Gastroesophageal sphincter (tissue), 4 donors: ENCODE data around the gene SLIRP. TPM values are rescaled to one million over a fixed set of nuclear protein-coding genes. Genes with fewer than 3 reads are reported as not detected.

Experiments used
- ATAC-seq: fragments of 150-250 bp; one replicate; pipeline ENCODE4 v1.9.1; 2016; ENCODE audit warnings: mild to moderate bottlenecking, moderate library complexity
- H3K27ac ChIP-seq, 4 donors: fragments of 200-600 bp; sonication (generic) in 3 of 4; 1 replicate in 3 of 4; 2 replicates in 1 of 4; pipeline ENCODE4 v1.5.1; 2016 to 2019
- H3K27me3 ChIP-seq: fragments of 200-600 bp; sonication (generic); one replicate; pipeline ENCODE4 v1.5.1; 2019
- H3K36me3 ChIP-seq, 2 donors: fragments of 200-600 bp; sonication (generic); one replicate each; pipeline ENCODE4 v1.5.1; 2019; ENCODE audit warnings: control low read depth in 1 of 2
- H3K4me1 ChIP-seq, 3 donors: fragments of 200-600 bp; sonication (generic); 1 replicate in 2 of 3; 2 replicates in 1 of 3; pipeline ENCODE4 v1.5.1; 2016 to 2019; ENCODE audit warnings: control low read depth in 2 of 3
- H3K4me3 ChIP-seq, 2 donors: fragments of 200-600 bp; sonication (generic); one replicate each; pipeline ENCODE4 v1.5.1; 2019; ENCODE audit warnings: mild to moderate bottlenecking in 1 of 2, moderate library complexity in 1 of 2
- H3K9me3 ChIP-seq, 3 donors: fragments of 200-600 bp; sonication (generic); one replicate each; pipeline ENCODE4 v1.5.1; 2017 to 2019; ENCODE audit warnings: control low read depth in 2 of 3
- EP300 ChIP-seq: sonication (generic); formaldehyde crosslinking; IDR thresholded peaks from one replicate; pipeline ENCODE4 v1.6.1; 2017; ENCODE audit warnings: antibody characterized with exemption, mild to moderate bottlenecking
- POLR2A ChIP-seq, 2 donors: fragments of 450-650 bp; IDR thresholded peaks; one replicate each; pipeline ENCODE4 v1.6.1; 2017; ENCODE audit warnings: antibody characterized with exemption in 2 of 2, mild to moderate bottlenecking in 2 of 2, moderate library complexity in 1 of 2
- POLR2AphosphoS5 ChIP-seq: sonication (generic); formaldehyde crosslinking; IDR thresholded peaks from one replicate; pipeline ENCODE4 v1.6.1; 2017; ENCODE audit warnings: antibody characterized with exemption
- WGBS, 2 donors: methylation state at CpG; one replicate each; pipeline ENCODE4 v1.1.5; 2018; ENCODE audit warnings: low coverage in 1 of 2; 5-methylcytosine and 5-hydroxymethylcytosine counted together
- total RNA-seq, 4 donors: library from RNA; depleted of rRNA; stranded (reverse); fragments of >200 nt; gene quantifications; one replicate each; pipeline ENCODE4 v1.1.0, GENCODE V29; 2016
- TF ChIP-seq, protein P1 (sequence below), 4 experiments: fragments of 200-600 bp in 2 of 4; fragments of 450-650 bp in 2 of 4; sonication (generic) in 1 of 4; IDR thresholded peaks; one replicate each; pipeline ENCODE4 v1.5.1; 2017 to 2019; ENCODE audit warnings: antibody characterized with exemption in 4 of 4, mild to moderate bottlenecking in 2 of 4, moderate library complexity in 2 of 4

SLIRP gene
- total RNA-seq, 4 donors from 2014 or later, result 88.9 to 383 (median 202) TPM

DNA sequence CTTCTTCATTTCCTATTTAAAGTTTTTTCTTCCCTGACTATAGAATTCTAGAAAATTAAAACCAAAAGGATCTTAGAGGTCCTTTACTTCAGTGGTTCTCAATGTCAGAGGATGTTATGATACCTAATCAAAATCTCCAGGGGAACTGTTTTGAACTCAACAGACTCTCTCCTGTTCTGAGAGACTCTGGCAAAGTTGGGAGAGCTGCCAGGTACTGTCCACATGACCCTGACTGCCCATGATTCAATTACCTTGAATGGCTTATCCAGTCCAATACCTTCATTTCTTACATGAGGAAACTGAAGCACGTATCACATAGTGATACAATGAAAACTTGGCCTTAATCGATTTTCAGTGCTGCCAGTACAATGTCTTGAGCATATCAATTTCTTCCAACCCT lies 16.6 kb upstream of the SLIRP start:
- no peak for ATAC-seq
- H3K4me3 ChIP-seq, result no peak overlapping the region
- peaks cover 0 to 97% of the 10 kb centered on the region in 2 donors for H3K36me3 ChIP-seq

DNA sequence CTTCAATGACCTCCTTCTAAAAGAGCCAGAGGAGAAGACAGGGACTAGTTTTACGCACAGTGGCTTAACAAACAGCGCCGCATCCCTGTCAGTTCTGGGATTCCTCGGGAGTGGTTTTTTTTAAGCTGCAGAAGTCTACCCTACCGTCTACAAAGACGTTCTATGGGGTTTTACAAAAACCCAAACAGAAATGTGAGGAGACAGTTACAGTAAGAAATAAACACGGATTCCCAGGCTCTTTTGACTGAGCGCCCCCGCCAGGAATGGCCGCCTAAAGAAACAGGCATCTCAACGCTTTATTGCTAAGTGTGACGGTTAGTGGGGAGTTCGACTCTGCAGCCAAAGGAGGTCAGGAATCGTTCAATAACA lies 564 bp upstream of the SLIRP start:
- H3K4me3 ChIP-seq, result peak overlapping the region; percentile 86 to 94
- H3K9me3 ChIP-seq, result no peaks in the 10 kb centered on the region
- no peak for ATAC-seq
- 0% methylated on average over 12 of the region's 14 CpGs; no CpG with 5 or more reads in 1 of the 2 donors for WGBS, 2 donors
- peak overlapping the region; percentile 26 to 83 (median 76) for H3K27ac ChIP-seq
- H3K4me1 ChIP-seq, result peaks cover 12 to 56% (median 19%) of the 10 kb centered on the region in 3 donors
- peaks cover 0 to 58% of the 10 kb centered on the region in 2 donors for H3K36me3 ChIP-seq
- TF ChIP-seq, protein P1, sequence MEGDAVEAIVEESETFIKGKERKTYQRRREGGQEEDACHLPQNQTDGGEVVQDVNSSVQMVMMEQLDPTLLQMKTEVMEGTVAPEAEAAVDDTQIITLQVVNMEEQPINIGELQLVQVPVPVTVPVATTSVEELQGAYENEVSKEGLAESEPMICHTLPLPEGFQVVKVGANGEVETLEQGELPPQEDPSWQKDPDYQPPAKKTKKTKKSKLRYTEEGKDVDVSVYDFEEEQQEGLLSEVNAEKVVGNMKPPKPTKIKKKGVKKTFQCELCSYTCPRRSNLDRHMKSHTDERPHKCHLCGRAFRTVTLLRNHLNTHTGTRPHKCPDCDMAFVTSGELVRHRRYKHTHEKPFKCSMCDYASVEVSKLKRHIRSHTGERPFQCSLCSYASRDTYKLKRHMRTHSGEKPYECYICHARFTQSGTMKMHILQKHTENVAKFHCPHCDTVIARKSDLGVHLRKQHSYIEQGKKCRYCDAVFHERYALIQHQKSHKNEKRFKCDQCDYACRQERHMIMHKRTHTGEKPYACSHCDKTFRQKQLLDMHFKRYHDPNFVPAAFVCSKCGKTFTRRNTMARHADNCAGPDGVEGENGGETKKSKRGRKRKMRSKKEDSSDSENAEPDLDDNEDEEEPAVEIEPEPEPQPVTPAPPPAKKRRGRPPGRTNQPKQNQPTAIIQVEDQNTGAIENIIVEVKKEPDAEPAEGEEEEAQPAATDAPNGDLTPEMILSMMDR (IDR thresholded peaks at IDR 0.05), result peak in 1 of 4 experiments; percentile 38
- TF ChIP-seq POLR2AphosphoS5, result no peak
- H3K27me3 ChIP-seq, result no peaks in the 10 kb centered on the region

More for the DNA sequence above, 16.6 kb upstream of the SLIRP start:
- 72 to 87% methylated on average over 2 of the region's 2 CpGs for WGBS, 2 donors
- Histone ChIP-seq H3K27me3 (no peaks in the 10 kb centered on the region), H3K4me1 (peaks cover 0 to 7% (median 0%) of the 10 kb centered on the region in 3 donors), H3K9me3 (no peaks in the 10 kb centered on the region), H3K27ac (no peak overlapping the region)
- TF ChIP-seq, protein P1 (IDR thresholded peaks at IDR 0.05), result no peak
- TF ChIP-seq POLR2AphosphoS5, result no peak

DNA sequence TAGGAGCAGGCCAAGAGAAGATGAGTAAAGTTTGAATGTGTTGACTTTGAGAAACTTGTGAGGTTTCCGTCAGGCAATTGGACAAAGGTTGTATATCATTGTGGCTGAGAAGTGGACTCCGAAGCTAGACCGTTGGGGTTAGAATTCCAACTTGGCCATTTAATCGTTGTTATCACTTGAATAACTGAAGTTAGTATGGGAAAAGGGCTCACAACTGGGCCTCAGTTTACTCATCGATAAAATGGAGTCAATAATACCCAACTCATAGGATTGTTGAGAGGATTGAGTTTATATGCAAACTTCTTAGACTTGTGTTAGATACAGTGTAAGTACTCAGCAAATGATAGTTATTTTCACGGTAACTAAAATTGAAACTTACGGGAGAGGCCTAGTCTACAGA lies 846 bp downstream of the SLIRP start:
- Histone ChIP-seq H3K27me3 (no peaks in the 10 kb centered on the region), H3K36me3 (peaks cover 0 to 57% of the 10 kb centered on the region in 2 donors), H3K4me1 (peaks cover 12 to 56% (median 19%) of the 10 kb centered on the region in 3 donors), H3K4me3 (peak overlapping the region; percentile 86 to 94), H3K9me3 (no peaks in the 10 kb centered on the region), H3K27ac (no peak overlapping the region)
- WGBS, 2 donors, result 19 to 20% methylated on average over 7 of the region's 7 CpGs
- no peak for ATAC-seq
- TF ChIP-seq, protein P1 (IDR thresholded peaks at IDR 0.05), result no peak
- TF ChIP-seq EP300, result no peak
- TF ChIP-seq POLR2A (IDR thresholded peaks at IDR 0.05), result no peak
- TF ChIP-seq POLR2AphosphoS5, result no peak

DNA sequence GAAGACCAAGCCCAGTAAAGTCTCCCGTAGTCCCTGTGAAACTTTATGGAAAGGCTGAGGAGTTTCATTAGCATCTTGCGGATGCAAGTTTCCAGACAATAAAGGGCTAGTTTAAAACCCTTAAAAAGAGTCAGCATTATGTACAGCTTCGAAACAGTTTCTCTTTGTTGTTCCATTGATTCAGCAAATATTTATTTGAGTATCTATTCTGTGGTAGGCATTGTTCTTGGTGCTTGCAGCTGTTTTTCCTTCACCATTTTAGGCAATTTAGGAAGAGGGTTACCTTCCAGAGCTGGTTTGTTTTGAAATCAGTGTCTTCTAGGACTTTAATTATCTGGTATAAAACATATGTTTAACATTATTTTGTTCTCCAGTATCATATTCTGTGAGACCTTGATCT lies 1.5 kb downstream of the SLIRP start:
- peaks cover 12 to 53% (median 19%) of the 10 kb centered on the region in 3 donors for H3K4me1 ChIP-seq
- no peak for ATAC-seq
- TF ChIP-seq POLR2A (IDR thresholded peaks at IDR 0.05), result no peak
- TF ChIP-seq, protein P1 (IDR thresholded peaks at IDR 0.05), result no peak
- no peak for TF ChIP-seq POLR2AphosphoS5
- no peak for TF ChIP-seq EP300
- H3K4me3 ChIP-seq, result peak overlapping the region in 1 of 2 donors; percentile 86
- H3K27ac ChIP-seq, result no peak overlapping the region
- peaks cover 0 to 57% of the 10 kb centered on the region in 2 donors for H3K36me3 ChIP-seq
- no peaks in the 10 kb centered on the region for H3K9me3 ChIP-seq
- WGBS, 2 donors, result 69 to 84% methylated on average over 3 of the region's 3 CpGs
- no peaks in the 10 kb centered on the region for H3K27me3 ChIP-seq

DNA sequence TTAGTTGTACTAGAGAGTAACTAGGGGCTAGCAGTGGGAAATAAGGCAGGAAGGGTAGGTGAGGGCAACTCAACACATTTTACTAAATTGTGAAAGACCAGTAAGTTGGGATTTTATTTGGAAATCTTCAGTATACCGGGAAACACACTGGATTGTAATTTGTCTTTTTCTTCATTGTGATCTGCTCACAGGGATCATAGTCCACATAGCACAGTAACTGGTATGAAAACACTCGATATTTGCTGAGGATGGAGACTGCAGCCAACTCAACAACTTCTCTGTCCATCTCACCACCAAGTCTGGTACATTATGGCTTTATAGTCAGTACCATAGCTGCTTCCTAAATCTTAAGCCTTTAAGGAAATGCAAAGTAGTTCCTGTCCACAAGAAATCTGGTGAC lies 2.5 kb downstream of the SLIRP start:
- WGBS, 2 donors, result 76 to 78% methylated on average over 2 of the region's 2 CpGs

More for the DNA sequence above, 2.5 kb downstream of the SLIRP start:
- Histone ChIP-seq H3K9me3 (no peaks in the 10 kb centered on the region), H3K36me3 (peaks cover 0 to 57% of the 10 kb centered on the region in 2 donors), H3K27me3 (no peaks in the 10 kb centered on the region), H3K4me3 (no peak overlapping the region), H3K4me1 (peaks cover 12 to 46% (median 19%) of the 10 kb centered on the region in 3 donors), H3K27ac (no peak overlapping the region)
- ATAC-seq, result no peak
- TF ChIP-seq EP300 (no peak), POLR2AphosphoS5 (no peak), POLR2A (IDR thresholded peaks at IDR 0.05) (no peak)
- TF ChIP-seq, protein P1 (IDR thresholded peaks at IDR 0.05), result no peak
